HG03520 (cell line): ENCODE data around the gene TPRA1.

Experiments
- ATAC-seq: cut with Tn5 transposase; IDR thresholded peaks from one replicate; pipeline ENCODE4 v1.9.1; 2021; ENCODE audit warnings: mild to moderate bottlenecking, moderate library complexity; ENCODE audit not compliant: unreplicated experiment

Gene TPRA1

DNA sequence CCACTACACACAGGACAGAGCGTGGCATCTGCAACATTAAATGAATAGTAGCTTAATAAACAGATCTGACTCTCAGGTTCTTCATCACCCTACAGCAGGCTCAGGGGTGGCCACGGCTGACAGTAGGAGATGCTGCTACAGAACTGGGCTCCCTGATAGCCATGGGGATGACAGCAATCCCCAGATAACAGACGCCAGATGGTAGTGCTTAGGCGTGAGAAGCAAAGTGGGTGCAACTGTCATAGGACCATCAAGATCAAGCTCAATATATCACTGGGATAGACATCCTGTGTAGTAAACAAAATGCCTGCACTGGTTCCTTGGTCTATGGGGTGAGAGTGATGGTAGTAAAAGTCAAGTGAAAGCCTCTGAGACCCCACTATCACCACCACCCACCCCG, 2.6 kb upstream of the TPRA1 start:
- ATAC-seq: no peak

DNA sequence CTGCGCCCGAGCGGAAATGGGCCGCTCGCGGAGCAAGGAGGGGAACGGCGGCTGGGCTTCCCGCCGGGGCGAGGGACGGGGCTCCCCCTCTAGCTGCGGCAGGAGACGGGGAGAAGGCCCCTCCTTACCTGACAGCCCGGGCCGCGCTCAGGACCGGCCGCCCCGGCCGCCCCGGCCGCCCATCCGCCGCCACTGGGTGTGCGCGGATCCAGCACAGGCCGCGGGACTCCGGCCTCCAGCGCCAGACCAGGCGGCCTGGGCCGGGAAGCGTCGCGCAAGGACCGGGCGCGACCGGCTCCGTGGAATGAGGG, 296 bp downstream of the TPRA1 start:
- peak; percentile 31 for ATAC-seq

DNA sequence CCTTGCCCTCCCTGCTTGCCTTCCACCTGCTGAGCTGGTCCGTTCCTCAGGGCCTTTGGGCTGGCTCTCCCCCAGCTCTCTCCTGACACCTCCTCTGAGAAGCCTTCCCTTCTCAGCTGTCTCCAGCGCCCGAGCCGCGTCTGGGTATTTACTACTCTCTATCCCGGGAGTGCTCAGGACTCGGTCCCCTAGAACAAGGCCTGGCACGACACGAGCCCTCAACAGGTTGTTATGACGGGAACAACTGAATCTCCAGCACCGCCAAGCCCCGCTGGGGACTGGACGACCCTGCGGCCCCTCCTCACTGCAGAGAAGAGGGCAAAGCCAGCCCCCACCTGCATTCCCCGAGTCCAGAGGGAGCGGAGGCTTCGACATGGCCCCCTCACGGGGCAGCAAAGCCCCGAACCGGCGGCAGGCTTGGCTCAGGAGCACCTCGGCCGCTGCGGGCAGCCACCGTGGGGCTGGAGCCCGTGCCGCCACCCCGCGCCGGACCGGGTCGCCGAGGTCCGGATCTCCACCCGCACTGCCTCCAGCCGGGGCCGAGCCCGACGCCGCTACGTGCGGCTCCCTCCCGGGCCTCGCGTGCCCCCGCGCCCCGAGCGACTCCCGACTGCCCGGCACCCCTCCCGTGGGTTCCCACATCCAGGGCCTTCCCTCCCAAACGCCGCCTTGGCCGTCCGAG, 792 bp downstream of the TPRA1 start:
- no peak for ATAC-seq

DNA sequence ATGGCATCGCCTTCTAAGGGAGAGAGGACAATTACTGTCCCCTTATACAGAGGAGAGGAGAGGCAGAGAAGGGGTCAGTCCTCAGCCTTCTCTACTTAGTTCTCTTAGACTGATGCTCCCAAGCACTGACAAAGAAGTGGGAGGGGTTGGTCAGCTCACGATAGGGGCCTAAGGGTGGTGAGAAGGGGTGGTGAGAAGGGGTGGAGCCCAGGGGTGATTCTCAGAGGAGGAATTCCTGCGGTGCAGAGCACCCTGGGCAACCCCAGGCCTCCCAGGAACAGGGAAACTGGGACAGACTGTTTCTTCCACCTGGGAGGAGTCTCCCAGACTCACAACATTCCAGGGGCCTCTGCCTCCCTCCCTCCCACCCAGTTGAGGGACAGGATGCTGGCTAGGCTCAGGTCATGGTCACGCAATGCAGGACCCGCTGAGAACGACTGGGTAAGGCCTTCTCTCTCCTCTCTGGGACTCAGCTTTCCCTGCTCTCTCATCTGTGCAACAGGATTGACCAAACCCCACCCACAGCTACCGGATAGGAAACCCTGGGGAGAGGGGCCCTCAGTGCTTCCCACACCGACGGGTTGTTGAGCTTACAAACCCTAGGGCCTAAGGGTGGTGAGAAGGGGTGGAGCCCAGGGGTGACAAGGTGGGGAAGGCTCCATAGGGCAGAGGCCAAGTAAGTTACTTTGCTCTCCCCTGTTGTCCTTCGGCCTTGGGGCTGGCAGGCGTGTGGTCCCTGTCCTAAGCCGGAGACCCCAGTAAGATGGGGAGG, 1.5 kb downstream of the TPRA1 start:
- ATAC-seq: no peak

DNA sequence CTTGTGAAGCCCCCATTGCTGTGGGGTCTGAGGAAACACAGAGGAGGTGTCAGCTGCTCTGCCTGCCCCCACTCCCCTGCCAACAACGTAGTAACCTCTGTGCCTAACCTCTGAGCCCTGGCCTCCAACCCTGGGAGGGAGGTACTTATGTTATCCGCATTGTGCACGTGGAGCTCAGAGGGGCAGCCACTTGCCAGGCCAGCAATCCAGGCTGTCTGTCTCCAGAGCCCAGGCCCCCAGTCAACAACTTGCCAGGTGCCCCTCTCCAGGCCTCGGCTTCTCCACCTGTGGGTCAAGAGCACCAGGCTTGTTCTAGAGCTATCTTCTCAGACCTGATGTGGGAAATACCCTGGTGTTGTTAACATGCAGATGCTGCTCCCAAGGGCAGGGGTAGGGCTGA, 2.7 kb downstream of the TPRA1 start:
- no peak for ATAC-seq

DNA sequence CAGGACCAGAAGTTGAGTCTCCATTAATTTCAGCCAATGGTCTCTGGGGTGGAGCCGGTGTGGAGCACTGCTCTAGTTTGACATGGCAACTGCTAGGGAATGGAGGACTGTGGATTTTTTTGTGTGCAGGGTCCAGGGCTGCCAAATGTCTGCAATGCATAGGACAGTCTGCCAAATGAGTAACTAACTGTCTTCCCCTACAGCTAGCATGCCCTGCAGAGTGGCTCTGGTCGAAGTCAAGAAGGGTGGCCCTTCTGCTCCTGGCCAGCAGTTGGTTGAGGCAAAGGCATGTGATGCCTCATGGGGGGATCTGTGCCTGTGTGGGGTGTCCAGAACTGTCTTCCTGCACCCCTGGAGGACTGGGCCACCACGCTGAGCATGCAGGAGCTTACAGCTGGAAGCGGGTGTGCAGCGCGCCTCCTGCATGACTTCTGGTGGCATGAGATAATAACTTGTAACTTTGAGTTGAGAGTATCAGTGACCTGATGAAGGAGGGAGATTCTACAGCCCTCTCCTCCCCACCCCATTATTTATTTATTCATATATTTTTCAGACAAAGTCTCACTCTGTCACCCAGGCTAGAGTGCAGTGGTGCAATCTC, 4.6 kb downstream of the TPRA1 start:
- no peak for ATAC-seq

DNA sequence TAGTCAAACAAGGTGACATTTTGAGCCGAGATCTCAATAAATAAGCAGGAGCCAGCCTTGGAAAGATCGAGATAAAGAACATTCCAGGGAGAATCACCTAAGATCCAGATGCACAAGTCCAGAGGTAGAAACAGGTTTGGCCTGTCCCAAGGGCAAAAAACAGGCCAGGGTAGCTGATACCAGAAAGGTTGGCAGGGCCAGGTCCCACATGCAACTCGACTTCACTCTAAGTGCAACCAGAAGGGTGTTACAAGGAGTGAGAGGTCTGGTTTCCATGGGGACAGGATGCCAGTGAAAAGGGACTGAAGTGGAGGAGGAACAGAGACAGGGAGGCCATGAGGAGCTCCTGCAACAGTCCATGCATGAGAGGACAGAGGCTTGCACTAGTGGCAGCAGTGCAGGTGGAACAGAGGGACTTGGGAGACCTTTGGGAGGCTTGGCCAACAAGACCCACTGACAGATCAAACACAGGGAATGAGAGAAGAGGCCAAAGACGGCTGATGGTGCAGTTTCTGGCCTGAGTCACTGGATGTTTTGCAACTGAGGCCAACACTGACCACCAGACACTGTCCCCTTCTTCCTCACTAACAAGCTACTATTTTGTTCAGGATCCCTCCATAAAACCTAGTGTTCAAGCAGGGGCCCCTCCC, 5.2 kb downstream of the TPRA1 start:
- no peak for ATAC-seq

DNA sequence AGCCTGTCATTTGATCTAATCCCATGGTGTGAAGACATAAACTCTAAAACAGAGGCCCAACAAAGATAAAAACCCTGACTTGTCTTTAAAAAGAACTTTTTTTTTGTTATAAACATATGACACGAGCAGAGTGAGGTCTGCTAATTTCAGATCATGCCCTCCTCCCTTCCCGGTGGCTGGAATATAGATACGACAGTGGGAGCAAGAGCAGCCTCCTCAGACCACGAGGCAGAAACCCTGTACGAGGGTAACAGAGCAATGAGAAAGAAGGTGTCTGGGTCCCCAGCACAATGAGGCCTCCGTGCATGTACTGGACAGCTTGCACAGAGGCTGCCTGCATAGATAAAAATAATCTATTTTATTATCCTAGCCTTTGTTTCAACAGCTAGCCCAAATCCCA, 5.8 kb downstream of the TPRA1 start:
- no peak for ATAC-seq

DNA sequence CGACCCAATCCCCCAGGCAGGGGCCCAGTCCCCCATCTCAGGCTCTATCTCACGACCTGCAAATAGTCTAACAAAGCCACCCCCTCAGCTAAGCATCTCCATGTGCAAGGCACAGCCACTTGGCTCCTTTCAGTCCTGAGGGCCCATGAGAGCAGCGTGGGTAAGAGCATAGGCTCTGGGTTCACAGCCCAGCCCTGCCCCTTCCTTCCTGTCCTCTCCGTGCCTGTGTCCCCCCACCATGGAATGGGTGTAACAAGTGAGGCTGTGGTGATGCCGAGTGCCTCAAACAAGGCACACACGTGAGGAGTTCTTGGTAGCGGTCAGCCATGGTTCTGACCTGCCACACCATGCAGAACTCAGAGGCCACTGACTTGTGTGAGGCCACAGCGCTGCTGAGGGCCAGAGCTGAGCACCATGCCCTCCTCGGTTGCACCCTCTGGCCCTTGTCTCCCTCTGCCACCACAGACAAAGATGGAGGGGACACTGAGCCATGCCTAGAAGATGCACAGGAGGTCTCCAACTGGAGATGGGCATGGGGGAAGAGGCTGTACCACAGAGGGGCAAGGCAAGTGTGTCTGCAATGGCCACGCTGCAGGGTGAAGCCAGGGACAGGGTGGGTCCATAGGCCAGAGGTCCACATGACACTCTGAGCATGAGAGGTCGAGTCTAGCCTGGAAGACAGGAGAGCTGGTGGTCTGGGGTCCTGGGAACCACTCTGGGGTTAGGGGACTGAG, 10.0 kb downstream of the TPRA1 start:
- no peak for ATAC-seq

DNA sequence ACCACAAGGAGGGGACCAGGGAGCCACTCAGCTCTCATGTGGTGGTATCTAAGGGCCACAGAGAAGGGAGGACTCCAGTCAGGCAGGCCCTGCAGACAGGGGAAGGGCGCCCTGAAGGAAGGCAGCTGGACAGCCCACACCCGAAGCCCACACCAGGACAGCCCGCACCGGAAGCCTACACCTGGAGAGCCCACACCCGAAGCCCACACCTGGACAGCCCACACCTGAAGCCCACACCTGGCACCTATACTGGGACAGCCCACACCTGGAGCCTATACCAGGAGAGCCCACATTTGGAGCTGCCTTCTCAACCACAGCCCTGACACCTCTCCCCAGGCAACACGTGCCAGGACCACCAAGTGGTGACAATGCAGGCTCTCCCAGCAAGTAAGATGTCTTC, 11.7 kb downstream of the TPRA1 start:
- ATAC-seq: no peak

DNA sequence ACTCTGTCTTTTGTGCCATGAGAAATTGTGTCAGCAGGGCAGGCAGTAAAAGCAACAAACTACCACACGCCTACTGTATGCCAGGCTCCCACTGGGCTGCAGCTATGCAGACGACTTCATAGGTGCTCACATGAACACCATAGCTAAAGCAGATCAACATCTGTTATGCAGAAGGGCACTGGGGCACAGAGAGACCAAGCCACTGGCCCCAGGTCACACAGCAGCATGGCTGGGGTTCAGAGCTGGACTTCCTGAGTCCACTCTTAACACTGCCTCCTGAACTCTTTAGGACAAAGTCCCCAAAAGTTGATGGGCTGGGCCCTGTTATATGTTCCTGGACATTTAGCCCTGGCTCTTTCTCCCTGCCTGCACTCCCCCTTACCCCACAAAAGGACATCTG, 12.4 kb downstream of the TPRA1 start:
- no peak for ATAC-seq

DNA sequence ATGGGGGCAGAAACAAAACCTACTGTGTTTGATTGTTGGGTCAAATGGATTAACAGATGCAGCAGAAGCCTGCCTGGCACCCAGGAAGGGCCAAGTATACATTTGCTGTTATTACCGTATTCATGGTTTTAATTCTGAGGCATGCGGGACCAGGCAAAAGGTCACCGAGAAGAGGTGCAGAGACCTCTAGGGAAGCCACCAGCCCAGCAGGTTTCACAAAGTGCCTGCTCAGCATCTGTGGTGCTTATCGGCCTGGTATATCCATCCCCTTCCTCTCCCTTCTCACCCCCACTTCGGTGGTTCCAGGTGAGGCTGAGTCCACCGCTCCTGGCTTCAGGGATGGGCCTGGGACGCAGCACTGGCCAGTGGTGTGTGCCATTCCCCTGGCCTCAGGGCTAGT, 13.1 kb downstream of the TPRA1 start:
- no peak for ATAC-seq

DNA sequence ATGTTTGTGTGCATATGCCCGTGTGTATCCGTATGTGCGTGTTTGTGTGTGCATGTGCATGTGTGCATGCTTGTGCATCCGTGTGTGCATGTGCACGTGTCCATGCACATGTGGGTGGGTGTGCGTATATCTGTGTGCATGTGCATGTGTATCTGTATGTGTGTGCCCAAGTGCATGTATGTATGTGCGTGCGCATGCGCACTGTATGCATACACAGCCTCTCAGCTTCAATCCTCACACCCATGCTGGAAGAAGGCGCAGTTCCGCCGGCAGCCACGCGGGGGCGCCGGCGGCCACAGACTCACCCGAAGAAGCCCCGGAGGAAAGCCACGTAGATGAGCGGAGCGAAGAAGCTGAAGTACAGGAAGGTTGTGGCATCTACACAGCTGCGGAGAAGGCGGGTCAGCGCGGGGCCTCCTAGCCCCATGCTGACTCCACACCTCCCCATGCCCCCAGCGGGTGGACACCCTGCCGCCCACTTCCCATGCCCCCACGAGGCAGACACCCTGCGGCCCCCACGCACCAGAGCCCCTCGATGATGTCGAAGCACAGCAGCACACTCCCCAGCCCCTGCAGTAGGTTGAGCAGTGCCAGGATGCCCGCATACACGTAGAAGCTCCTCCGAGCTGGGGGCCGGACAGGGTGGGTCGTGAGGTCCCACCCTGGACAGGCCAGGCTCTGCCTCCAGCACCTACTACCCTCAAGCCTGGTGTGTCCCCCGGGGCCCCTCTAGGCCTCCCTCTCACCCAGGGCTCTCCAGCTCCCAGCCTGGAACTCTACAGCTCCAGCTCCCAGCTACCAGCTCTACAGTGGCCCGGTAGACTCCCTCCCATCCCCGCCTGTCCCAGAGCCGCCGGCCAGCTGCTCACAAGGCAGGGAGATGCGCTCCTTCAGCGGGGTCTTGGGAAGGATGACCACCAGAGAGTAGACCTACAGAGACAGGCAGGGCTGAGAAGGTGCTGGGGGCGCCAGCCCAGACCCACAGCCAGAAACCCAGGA, 15.4 kb downstream of the TPRA1 start:
- peak; percentile 80 for ATAC-seq

DNA sequence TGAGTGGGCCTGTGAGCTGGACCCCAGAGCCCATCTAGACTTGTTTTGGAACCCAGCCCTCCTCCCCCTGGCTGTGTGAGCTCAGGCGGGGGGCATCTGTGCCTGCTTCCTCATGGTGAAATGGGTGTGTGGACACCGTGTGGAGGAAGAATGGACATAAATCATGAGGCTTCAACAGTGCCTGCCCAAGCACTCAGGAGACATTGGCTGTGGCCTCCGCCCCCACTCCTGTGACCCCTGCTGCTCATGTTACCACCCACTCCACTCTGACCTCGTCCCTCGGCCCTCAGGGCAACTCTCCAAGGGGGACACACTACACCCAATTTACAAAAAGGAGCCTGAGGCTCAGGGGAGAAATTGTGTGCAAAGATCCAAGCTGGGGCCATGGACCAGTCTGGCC, 16.6 kb downstream of the TPRA1 start:
- no peak for ATAC-seq

DNA sequence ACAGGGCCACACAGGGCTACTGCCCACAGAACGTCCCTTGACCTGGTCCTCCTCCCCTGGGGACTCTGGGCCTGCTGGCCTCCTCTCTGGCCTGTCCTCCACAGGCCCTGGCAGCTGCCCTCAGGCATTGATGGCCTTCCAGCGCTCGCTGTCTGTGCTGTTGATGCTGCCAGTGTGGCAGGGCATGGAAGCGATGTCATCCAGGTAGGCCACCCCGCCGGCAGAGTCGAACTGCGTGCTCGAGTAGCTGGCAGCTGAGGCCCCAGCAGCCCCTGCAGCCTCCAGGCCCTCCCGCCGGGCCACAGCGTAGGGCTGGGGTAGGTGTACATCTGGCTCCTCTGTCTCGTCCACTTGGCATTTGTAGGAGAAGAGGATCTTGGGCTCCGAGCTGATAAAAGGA, 17.1 kb downstream of the TPRA1 start:
- ATAC-seq: no peak

DNA sequence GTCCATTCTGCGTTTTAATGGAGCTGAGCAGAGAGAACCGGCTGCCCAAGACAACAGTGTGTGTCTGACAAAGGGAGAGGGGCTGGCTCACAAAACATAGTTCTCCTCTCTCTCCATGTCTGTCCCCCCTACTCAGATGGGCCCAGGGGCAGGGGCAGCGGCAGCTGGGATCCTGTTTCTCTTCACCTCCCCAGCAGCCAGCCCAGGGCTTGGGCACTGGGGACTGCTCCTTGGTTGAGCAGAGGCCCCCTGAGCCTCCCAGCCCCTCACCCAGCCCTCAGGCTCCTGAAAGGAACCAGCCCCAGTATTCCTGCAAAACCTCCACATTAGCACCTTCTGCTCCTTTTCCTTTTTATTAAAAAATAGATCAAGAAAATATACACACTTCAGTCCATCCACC, 17.8 kb downstream of the TPRA1 start:
- no peak for ATAC-seq

DNA sequence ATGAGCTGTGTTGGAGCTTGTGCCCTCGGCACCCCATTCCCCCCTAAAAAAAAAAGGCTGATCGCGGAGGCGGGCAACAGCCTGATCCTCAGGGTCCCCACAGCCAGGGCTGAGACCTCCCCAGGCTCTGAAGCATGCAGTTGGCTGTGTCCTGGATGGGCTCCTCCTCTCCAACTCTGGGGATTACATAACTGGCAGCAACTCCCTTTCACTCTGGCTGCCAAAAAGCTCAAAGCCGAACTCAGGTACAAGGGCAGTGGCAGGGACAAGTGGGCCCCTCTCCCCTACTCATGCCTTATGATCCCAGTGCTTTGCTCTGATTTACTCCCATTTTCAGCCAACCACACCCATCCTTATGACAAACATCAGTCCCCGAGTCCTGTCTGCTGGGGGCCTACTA, 18.3 kb downstream of the TPRA1 start:
- no peak for ATAC-seq

DNA sequence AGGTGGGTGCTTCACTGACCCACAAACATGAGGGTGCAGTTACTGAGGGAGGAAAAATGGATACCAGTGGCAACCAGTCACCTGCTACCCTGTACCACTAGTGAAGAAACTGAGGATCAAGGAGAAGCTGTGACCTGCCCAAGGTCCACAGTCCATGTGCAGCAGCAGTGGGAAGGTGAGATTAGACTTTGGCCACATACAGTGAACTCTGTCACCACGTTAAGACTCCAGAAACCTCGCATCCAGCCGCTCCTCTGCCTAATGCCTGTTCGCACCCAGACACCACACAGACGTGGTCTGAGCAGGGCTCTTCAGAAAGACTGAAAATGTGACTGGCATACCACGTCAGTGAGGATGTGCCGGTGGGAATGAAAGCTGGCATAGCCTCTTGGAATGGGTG, 20.0 kb downstream of the TPRA1 start:
- ATAC-seq: no peak

DNA sequence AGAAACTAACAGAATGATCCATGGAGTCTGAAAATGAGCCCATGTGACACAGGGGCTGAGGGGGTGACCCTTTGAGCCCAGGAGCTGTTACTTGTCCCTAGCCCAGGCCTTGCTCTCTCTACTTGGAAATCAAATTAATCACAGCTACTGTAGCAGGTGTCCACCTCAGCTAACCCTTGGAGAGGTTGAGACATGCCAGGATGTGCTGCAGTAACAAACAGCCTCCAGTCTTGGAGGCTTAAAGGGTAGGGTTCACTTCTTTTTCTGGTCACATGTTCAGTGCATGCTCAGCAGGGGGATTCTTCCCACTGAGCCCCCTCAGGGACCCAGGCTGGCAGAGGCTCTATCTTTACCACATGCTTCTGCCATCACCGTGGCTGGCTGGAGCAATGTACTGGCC, 21.4 kb downstream of the TPRA1 start:
- no peak for ATAC-seq

DNA sequence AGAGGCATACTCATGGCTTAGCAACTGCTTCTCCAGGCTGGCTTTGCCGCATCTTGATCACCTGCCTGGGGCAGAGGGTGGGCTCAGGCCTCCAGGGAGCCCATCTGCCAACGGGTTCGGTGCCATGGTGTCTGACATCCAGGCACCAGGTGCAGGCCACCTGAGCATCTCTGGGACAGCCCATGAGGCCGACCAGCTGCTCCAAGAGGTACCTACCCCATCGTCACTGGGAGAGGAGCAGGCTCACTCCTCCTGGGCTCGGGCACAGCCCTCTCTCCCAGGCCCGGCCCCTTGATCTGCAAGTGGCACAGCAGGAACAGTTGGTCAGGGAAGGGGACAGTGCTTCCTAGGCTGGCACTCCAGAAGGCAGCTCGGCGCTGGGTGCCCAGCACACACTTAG, 21.9 kb downstream of the TPRA1 start:
- ATAC-seq: no peak
